ENCODE measurements around the gene TMEM132C. TPM values are rescaled to one million over a fixed set of nuclear protein-coding genes. Genes with fewer than 3 reads are reported as not detected.

The TMEM132C gene
- total and polyA plus RNA-seq, 7 donors, result 0.60 to 3.5 (median 1.7) TPM; not detected in 1

DNA sequence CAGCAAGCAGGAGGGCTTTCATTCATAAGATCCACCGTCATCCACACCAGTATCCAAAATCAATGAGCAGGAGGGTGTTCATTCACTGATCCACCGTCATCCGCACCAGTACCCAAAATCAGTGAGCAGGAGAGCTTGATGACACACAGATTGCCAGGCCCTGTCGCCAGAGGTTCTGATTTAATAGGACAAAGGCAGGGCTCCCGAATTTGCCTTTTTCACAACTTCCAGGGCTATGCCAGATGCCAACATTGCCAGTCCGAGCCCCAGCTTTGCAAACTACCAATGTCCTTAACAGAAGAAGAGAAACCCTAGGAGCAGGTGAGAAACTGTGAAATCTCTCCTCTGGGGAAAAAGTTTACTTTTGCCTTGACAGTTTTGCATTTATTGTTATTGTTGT is 441.8 kb downstream of the TMEM132C start:
- no peaks in the 10 kb centered on the region for H3K4me1 ChIP-seq
- WGBS, 2 donors, result 80 to 84% methylated on average over 6 of the region's 6 CpGs
- intact Hi-C loops (cut with DNase I), result no loop called here
- DNase-seq, result no peak
- TF ChIP-seq POLR2A (IDR thresholded peaks at IDR 0.05) (no peak), CTCF (IDR thresholded peaks at IDR 0.05) (no peak), POLR2AphosphoS5 (IDR thresholded peaks at IDR 0.05) (no peak), EP300 (IDR thresholded peaks at IDR 0.05) (no peak)
- no peak overlapping the region for H3K4me3 ChIP-seq
- H3K27me3 ChIP-seq, result no peaks in the 10 kb centered on the region
- H3K27ac ChIP-seq, result no peak overlapping the region
- H3K36me3 ChIP-seq, result no peaks in the 10 kb centered on the region
- H3K9me3 ChIP-seq, result no peaks in the 10 kb centered on the region

GRCh38 chr12:128709660-128710059 is 442.7 kb downstream of the TMEM132C start:
- no peaks in the 10 kb centered on the region for H3K36me3 ChIP-seq
- no peaks in the 10 kb centered on the region for H3K4me1 ChIP-seq
- H3K27me3 ChIP-seq, result no peaks in the 10 kb centered on the region
- no peak overlapping the region for H3K4me3 ChIP-seq
- TF ChIP-seq CTCF (IDR thresholded peaks at IDR 0.05), result no peak
- TF ChIP-seq POLR2A (IDR thresholded peaks at IDR 0.05), result no peak
- no peak for TF ChIP-seq POLR2AphosphoS5 (IDR thresholded peaks at IDR 0.05)
- TF ChIP-seq EP300 (IDR thresholded peaks at IDR 0.05), result no peak
- no peak for DNase-seq
- intact Hi-C loops (cut with DNase I), result no loop called here
- H3K9me3 ChIP-seq, result no peaks in the 10 kb centered on the region
- 80 to 82% methylated on average over 5 of the region's 5 CpGs for WGBS, 2 donors
- H3K27ac ChIP-seq, result no peak overlapping the region

DNA sequence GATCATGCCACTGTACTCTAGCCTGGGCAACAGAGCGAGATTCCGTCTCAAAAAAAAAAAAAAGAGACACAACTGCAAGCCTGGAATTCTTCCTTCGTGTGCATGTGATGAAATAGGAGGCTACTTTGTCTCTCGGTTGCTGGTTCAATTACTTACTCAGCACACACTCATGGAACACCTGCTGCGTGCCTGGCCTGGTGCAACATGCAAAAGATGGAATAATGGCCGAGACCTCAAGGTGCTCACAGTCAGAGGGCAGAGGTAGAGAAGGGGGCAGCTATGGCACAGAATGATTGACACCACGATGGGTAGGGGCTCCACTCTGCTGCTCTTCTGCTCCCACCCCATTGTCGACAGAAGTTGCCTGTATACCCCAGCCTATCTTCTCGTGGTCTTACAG is 444.5 kb downstream of the TMEM132C start:
- intact Hi-C loops (cut with DNase I), result no loop called here
- H3K4me3 ChIP-seq, result no peak overlapping the region
- no peaks in the 10 kb centered on the region for H3K9me3 ChIP-seq

DNA sequence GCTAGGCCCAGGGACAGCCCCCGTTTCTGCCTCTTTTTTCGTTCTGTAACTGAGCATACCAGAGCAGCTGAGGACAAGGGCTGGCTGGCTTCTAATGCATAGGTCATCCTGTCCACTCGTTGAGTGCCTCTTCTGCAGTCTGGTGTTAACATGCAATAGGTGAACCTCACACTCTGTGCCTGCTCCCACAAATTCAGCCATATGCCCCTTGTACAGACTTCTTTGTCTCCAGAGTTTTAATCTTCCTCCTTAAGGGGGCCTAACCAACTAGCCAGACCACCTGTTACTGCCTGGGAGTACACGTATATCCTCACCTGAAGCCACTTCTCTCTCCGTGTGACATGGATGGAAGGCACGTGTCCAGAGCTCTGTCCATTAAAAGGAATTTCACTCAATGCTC is 445.7 kb downstream of the TMEM132C start:
- no peak for TF ChIP-seq EP300 (IDR thresholded peaks at IDR 0.05)
- TF ChIP-seq CTCF (IDR thresholded peaks at IDR 0.05), result no peak
- no peak for TF ChIP-seq POLR2AphosphoS5 (IDR thresholded peaks at IDR 0.05)
- TF ChIP-seq POLR2A (IDR thresholded peaks at IDR 0.05), result no peak
- H3K4me3 ChIP-seq, result no peak overlapping the region
- H3K36me3 ChIP-seq, result no peaks in the 10 kb centered on the region
- no peaks in the 10 kb centered on the region for H3K27me3 ChIP-seq
- WGBS, 2 donors, result 86 to 87% methylated on average over 6 of the region's 6 CpGs
- DNase-seq, result no peak
- peaks cover 0 to 6% (median 0%) of the 10 kb centered on the region in 4 donors for H3K9me3 ChIP-seq
- no peak overlapping the region for H3K27ac ChIP-seq
- no peaks in the 10 kb centered on the region for H3K4me1 ChIP-seq
- intact Hi-C loops (cut with DNase I), result no loop called here

More for the DNA sequence above, 444.5 kb downstream of the TMEM132C start:
- 85 to 87% methylated on average over 9 of the region's 9 CpGs for WGBS, 2 donors
- Histone ChIP-seq H3K27ac (no peak overlapping the region), H3K36me3 (no peaks in the 10 kb centered on the region), H3K27me3 (no peaks in the 10 kb centered on the region), H3K4me1 (no peaks in the 10 kb centered on the region)
- TF ChIP-seq POLR2A (IDR thresholded peaks at IDR 0.05), result no peak
- no peak for TF ChIP-seq CTCF (IDR thresholded peaks at IDR 0.05)
- no peak for TF ChIP-seq POLR2AphosphoS5 (IDR thresholded peaks at IDR 0.05)
- no peak for TF ChIP-seq EP300 (IDR thresholded peaks at IDR 0.05)
- no peak for DNase-seq

DNA sequence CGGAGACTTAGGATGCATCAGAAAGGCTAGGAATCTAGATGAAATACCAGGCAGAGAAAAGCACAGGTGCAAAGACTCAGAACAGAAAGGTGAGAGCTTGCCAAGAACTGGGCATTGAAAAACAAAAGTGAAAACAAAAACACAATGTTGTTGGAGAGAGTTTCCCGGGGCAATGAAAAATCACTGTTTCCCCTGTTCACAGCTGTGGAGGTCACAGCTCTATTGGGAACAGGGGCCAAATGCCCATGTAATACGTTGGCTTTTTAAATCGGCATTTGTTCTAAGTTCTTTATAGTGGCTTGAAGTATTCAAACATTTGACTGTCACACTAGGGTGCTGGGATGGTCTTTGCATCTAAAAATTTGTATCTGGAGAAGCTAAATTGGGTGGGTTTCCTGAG is 448.5 kb downstream of the TMEM132C start:
- intact Hi-C loops (cut with DNase I), result no loop called here
- 36 to 58% methylated on average over 4 of the region's 4 CpGs for WGBS, 2 donors
- no peak for DNase-seq
- no peaks in the 10 kb centered on the region for H3K36me3 ChIP-seq
- H3K9me3 ChIP-seq, result peaks cover 0 to 6% (median 0%) of the 10 kb centered on the region in 4 donors
- H3K27ac ChIP-seq, result no peak overlapping the region
- no peaks in the 10 kb centered on the region for H3K27me3 ChIP-seq
- TF ChIP-seq CTCF (IDR thresholded peaks at IDR 0.05), result no peak
- TF ChIP-seq EP300 (IDR thresholded peaks at IDR 0.05), result no peak
- H3K4me3 ChIP-seq, result no peak overlapping the region
- no peaks in the 10 kb centered on the region for H3K4me1 ChIP-seq

All from sigmoid colon (tissue), 7 donors.